RWPE1 (cell line): Measurements from ENCODE around the gene OR4S2.

Source experiments
- CTCF ChIA-PET: fragments of 350-600 bp; sonication (Branson Sonifier 250); formaldehyde crosslinking; extraction: SDS; loops from one replicate; lab custom pipeline; 2021; lab: Yijun Ruan, JAX
- POLR2A ChIA-PET: fragments of 400-600 bp; formaldehyde crosslinking; extraction: SDS; loops from one replicate; lab custom pipeline; 2020; ENCODE audit warnings: antibody characterized with exemption; ENCODE audit not compliant: low non-redundant PET; lab: Yijun Ruan, JAX
- DNase-seq: peaks from one replicate; pipeline ENCODE4 v3.0.0; 2012; ENCODE audit warnings: low spot score
- H3K27ac ChIP-seq: fragments of 450-650 bp; 2 replicates; pipeline ENCODE4 v1.5.1; 2017
- CTCF ChIP-seq: fragments of 450-650 bp; conservative IDR thresholded peaks from 2 replicates; pipeline ENCODE4 v1.5.1; 2017; ENCODE audit warnings: low read depth, mild to moderate bottlenecking

OR4S2 gene

DNA sequence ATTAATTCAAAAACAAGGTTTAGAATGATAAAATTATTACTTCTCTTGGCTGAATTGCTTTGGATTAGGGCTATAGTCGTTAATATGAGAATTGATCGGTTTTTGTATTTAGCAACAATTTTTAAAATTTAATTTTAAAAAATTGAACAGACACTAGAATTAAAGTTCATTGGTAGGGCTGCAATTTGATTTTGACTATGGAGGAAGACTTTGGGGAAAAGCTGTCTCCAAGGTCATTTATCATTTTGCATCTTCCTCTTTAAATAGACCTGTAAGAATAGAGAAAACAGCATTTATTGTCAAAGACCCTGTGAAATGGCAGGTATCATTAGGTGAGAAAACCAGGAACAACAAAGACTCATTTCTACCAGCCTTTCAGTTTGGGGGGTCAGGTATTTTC, at the start of gene OR4S2:
OR4S2 (plus strand) TSS at position 301 of the 400 bp plus-strand sequence. CDS start 2,577 bp downstream, outside the sequence.
- TF ChIP-seq CTCF = no peak
- DNase-seq = no peak
- H3K27ac ChIP-seq = no peak within 1 kb of the TSS
- ChIA-PET CTCF (no interaction called here), POLR2A (no interaction called here)

DNA sequence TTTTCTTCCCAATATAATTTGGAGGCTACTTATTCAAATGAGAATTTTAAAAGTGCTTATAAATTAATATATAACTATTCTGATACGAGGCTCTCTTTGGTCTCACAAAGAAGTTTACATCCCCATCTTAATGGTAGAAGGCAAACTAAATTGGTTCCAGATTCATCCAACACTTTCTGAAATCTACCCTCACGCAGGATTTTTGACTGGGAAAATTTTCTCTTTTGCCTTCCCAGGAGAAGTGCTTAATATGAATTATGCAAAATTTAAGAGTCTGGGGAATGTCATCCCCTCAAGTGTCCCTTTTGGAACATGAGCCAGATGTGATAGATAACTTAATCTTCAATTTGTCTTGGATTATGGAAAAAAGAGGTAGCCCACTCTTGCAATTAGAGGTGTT, 40.6 kb upstream of the OR4S2 start, which contains the start of gene OR4C11:
OR4C11 (minus strand) TSS at position 101 of the 400 bp plus-strand sequence. CDS start 3,272 bp downstream, outside the sequence.
- no peak for TF ChIP-seq CTCF
- POLR2A ChIA-PET = no interaction called here
- no peak within 1 kb of the TSS for H3K27ac ChIP-seq
- CTCF ChIA-PET = no interaction called here
- DNase-seq = no peak

DNA sequence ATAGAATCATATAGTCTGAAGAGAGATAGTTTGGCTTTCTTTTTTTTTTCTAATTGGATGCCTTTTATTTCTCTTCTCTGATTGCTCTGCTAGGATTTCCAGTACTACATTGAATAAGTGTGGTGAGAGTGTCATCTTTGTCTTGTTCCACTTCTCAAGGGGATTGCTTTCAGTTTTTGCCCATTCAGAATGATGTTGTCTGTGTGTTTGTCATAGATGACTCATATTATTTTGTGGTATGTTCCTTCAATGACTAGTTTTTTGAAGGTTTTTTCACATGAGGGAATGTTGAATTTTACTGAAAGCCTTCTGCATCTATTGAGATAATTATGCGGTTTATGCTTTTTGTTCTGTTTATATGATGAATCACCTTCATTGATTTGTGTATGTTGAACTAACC, 23.6 kb upstream of the OR4S2 start:
- POLR2A ChIA-PET = no interaction called here
- DNase-seq = no peak
- CTCF ChIA-PET = no interaction called here
- no peak overlapping the region for H3K27ac ChIP-seq
- TF ChIP-seq CTCF = no peak

GRCh38 chr11:55634813-55635212, 13.3 kb upstream of the OR4S2 start, which contains the start of gene OR4P4:
OR4P4 (plus strand) TSS chr11:55635113.
- ChIA-PET CTCF (no interaction called here), POLR2A (no interaction called here)
- no peak within 1 kb of the TSS for H3K27ac ChIP-seq
- no peak for TF ChIP-seq CTCF
- no peak for DNase-seq

DNA sequence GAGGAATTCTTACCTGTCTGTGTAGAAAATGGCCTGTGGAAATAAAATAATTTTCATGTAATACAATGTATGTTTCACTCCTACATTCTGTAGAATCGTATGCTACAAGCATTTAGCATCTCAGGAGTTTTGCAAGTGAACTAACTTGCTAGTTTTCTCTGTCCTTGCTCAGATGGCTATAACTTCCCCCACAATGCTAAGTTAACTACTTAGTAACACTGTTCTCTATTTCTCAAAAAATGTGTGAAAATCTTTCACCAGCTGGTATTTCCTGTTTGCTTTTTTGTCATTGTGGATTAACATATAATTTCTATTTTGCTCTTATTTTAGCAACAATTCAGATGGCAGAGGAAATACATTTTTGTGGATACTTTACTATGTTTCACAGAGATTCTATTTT, 4.4 kb downstream of the OR4S2 start:
- ChIA-PET POLR2A (no interaction called here), CTCF (no interaction called here)
- no peak for DNase-seq
- no peak overlapping the region for H3K27ac ChIP-seq
- TF ChIP-seq CTCF = no peak

DNA sequence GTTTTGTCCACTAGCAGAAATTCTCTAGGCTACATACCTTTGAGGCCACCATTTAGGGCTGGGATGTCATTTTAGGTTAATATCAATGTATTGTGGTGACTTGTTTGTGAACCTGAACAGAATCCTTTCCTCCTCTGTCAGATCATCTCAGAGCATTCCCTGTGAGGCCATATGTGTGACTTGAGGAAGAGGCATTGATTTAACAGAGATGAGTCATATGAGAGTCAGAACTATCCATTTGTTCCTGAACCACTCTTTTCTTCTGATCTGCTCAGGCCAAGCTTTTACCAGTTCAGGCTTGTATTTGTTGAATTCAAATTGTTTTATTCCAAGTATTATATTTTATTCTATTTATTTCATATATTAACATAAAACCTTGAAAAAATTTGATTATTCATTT, 7.0 kb downstream of the OR4S2 start:
- DNase-seq = no peak
- H3K27ac ChIP-seq = no peak overlapping the region
- no peak for TF ChIP-seq CTCF
- CTCF ChIA-PET = no interaction called here
- POLR2A ChIA-PET = no interaction called here
